ENCODE results near the gene CLCN4.

CLCN4 gene

GRCh38 chrX:10280071-10280470 lies 123.3 kb downstream of the CLCN4 start (continued):
- TF ChIP-seq ZSCAN30 (tag by site-specific recombination; IDR thresholded peaks at IDR 0.05) = no peak
- no peak for TF ChIP-seq ZFHX2 (tag by site-specific recombination; conservative IDR thresholded peaks at IDR 0.05)
- no peak for TF ChIP-seq ZNF654 (tag by site-specific recombination; IDR thresholded peaks at IDR 0.05; ENCODE audit: low read depth)

DNA sequence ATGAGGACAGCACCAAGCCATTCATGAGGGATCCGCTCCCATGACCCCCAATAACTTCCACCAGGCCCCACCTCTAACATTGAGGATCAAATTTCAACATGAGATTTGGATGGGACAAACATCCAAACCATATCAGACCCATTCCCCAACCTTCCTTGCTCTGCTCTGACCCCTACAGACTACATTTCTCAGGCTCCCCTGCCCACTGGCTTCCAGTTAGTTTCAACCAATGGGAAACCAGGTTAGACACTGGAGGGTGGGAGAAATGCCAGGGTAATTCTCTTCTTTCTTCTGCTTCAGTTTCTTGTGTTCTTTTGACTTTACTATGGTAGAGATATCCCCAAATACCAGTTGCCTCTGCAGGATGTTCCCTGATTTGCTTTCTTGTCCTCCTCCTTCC lies 125.7 kb downstream of the CLCN4 start:
- ChIA-PET CTCF (no interaction called here), POLR2A (no interaction called here)
- Histone ChIP-seq H3K9me3 (ENCODE audit: control insufficient read depth, insufficient read depth, low read depth, low read length) (no peaks in the 10 kb centered on the region), H3K4me3 (ENCODE audit: low read depth, low read length) (no peak overlapping the region), H3K36me3 (ENCODE audit: control insufficient read depth in 2 of 2, insufficient read depth in 1 of 2, low read length in 2 of 2) (no peaks in the 10 kb centered on the region), H3K4me1 (ENCODE audit: control insufficient read depth, insufficient read depth, low read length) (no peaks in the 10 kb centered on the region), H3K27ac (ENCODE audit: extremely low read depth, low read depth, low read length) (no peak overlapping the region)
- TF ChIP-seq, protein P1, sequence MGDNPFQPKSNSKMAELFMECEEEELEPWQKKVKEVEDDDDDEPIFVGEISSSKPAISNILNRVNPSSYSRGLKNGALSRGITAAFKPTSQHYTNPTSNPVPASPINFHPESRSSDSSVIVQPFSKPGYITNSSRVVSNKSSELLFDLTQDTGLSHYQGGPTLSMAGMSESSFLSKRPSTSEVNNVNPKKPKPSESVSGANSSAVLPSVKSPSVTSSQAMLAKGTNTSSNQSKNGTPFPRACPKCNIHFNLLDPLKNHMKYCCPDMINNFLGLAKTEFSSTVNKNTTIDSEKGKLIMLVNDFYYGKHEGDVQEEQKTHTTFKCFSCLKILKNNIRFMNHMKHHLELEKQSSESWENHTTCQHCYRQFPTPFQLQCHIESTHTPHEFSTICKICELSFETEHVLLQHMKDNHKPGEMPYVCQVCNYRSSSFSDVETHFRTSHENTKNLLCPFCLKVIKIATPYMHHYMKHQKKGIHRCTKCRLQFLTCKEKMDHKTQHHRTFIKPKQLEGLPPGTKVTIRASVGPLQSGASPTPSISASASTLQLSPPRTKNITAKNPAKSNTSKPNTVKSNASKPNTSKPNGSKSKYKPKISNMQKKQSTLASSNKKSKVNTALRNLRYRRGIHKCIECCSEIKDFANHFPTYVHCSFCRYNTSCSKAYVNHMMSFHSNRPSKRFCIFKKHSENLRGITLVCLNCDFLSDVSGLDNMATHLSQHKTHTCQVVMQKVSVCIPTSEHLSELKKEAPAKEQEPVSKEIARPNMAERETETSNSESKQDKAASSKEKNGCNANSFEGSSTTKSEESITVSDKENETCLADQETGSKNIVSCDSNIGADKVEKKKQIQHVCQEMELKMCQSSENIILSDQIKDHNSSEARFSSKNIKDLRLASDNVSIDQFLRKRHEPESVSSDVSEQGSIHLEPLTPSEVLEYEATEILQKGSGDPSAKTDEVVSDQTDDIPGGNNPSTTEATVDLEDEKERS (tag by site-specific recombination; IDR thresholded peaks at IDR 0.05) = no peak
- no peak for TF ChIP-seq KLF7 (tag by site-specific recombination; IDR thresholded peaks at IDR 0.05; ENCODE audit: borderline replicate concordance)
- TF ChIP-seq ZNF707 (tag by site-specific recombination; IDR thresholded peaks at IDR 0.05) = no peak
- TF ChIP-seq KLF9 (tag by site-specific recombination; IDR thresholded peaks at IDR 0.05; ENCODE audit: low read depth) = no peak
- no peak for TF ChIP-seq ZNF169 (tag by site-specific recombination; IDR thresholded peaks at IDR 0.05)
- TF ChIP-seq BCL11B (tag by site-specific recombination; IDR thresholded peaks at IDR 0.05; ENCODE audit: low read depth) = no peak
- no peak for TF ChIP-seq ZNF624 (tag by site-specific recombination; IDR thresholded peaks at IDR 0.05)
- TF ChIP-seq TCF7L2 (IDR thresholded peaks at IDR 0.05; ENCODE audit: borderline replicate concordance, low read depth, low read length) = no peak

DNA sequence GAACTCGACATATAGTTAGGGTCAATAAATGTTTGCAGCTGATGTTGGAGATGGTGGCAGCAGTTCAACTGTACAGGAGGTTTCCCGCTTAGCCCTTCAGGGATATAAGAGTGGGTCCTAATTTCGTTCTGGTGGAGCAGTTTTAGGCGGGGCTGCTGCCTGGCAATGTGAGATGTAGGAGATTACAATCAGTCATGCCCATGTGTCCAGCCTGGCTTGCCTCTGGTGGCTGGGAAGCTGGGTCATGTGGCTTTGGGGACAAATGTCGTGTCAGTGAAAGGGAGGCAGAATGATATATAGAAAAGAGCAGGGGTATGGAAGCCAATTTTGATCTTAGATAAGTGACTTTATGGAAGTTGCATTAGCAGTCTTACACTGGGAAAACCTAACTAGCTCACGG lies 129.4 kb downstream of the CLCN4 start:
- POLR2A ChIA-PET = no interaction called here
- no peaks in the 10 kb centered on the region for H3K36me3 ChIP-seq (ENCODE audit: control insufficient read depth in 2 of 2, insufficient read depth in 1 of 2, low read length in 2 of 2)
- H3K4me3 ChIP-seq (ENCODE audit: low read depth, low read length) = no peak overlapping the region
- H3K9me3 ChIP-seq (ENCODE audit: control insufficient read depth, insufficient read depth, low read depth, low read length) = no peaks in the 10 kb centered on the region
- H3K4me1 ChIP-seq (ENCODE audit: control insufficient read depth, insufficient read depth, low read length) = no peaks in the 10 kb centered on the region
- no peak overlapping the region for H3K27ac ChIP-seq (ENCODE audit: extremely low read depth, low read depth, low read length)
- no peak for TF ChIP-seq ZNF76 (tag by site-specific recombination; IDR thresholded peaks at IDR 0.05; ENCODE audit: borderline replicate concordance, low read depth)
- no peak for TF ChIP-seq ZNF169 (tag by site-specific recombination; IDR thresholded peaks at IDR 0.05)
- TF ChIP-seq, protein P2, sequence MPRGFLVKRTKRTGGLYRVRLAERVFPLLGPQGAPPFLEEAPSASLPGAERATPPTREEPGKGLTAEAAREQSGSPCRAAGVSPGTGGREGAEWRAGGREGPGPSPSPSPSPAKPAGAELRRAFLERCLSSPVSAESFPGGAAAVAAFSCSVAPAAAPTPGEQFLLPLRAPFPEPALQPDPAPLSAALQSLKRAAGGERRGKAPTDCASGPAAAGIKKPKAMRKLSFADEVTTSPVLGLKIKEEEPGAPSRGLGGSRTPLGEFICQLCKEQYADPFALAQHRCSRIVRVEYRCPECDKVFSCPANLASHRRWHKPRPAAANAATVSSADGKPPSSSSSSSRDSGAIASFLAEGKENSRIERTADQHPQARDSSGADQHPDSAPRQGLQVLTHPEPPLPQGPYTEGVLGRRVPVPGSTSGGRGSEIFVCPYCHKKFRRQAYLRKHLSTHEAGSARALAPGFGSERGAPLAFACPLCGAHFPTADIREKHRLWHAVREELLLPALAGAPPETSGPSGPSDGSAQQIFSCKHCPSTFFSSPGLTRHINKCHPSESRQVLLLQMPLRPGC (tag by site-specific recombination; IDR thresholded peaks at IDR 0.05) = no peak
- TF ChIP-seq YY1 (tag by site-specific recombination; IDR thresholded peaks at IDR 0.05) = no peak
- CTCF ChIA-PET = no interaction called here

Data from HEK293 (cell line).